Naive thymus-derived CD8-positive, alpha-beta T cell (primary cell): ENCODE measurements around the gene ATXN1. TPM values are rescaled to one million over a fixed set of nuclear protein-coding genes. Genes with fewer than 3 reads are reported as not detected.
"Not testable (repeated sequence)": the region's sequence is repeated elsewhere in the genome, so short reads cannot be mapped to it uniquely, and the experiment has no call there.

ENCODE experiments used
- ATAC-seq, 2 donors: fragments of 150-1000 bp; cut with Tn5 transposase in 1 of 2; sonication (Bioruptor Pico), chemical (Tn5 transposase) in 1 of 2; 1 replicate in 1 of 2; 2 replicates in 1 of 2; pipeline ENCODE4 v1.10.0; 2021; ENCODE audit warnings: mild to moderate bottlenecking in 2 of 2, moderate library complexity in 2 of 2
- POLR2A ChIA-PET: fragments of 350-600 bp; sonication (Branson Sonifier 250); formaldehyde crosslinking; loops from one replicate; lab custom pipeline; 2021; ENCODE audit warnings: antibody characterized with exemption; lab: Charles Lee
- DNase-seq, 10 donors: peaks; one replicate each; pipeline versions ENCODE4 v3.0.0 to v3.0.0-alpha.2; 2020 to 2022
- H3K27ac Mint-ChIP-seq, 10 donors: one replicate each; pipeline ENCODE4 v1.8.0; 2020 to 2022; ENCODE audit warnings: mild to moderate bottlenecking in 10 of 10, mixed read lengths in 10 of 10, moderate library complexity in 4 of 10, inconsistent platforms in 1 of 10
- H3K27me3 Mint-ChIP-seq, 5 donors: one replicate each; pipeline ENCODE4 v1.8.0; 2021 to 2022; ENCODE audit warnings: mixed read lengths in 5 of 5
- H3K36me3 Mint-ChIP-seq, 3 donors: one replicate each; pipeline ENCODE4 v1.8.0; 2020 to 2022; ENCODE audit warnings: mixed read lengths in 3 of 3, mild to moderate bottlenecking in 2 of 3, inconsistent platforms in 1 of 3
- H3K4me1 Mint-ChIP-seq, 4 donors: one replicate each; pipeline ENCODE4 v1.8.0; 2021 to 2022; ENCODE audit warnings: mixed read lengths in 4 of 4
- H3K4me3 Mint-ChIP-seq, 10 donors: one replicate each; pipeline ENCODE4 v1.8.0; 2020 to 2022; ENCODE audit warnings: mild to moderate bottlenecking in 10 of 10, mixed read lengths in 10 of 10, moderate library complexity in 6 of 10, inconsistent platforms in 1 of 10
- H3K9me3 Mint-ChIP-seq, 9 donors: one replicate each; pipeline ENCODE4 v1.8.0; 2020 to 2022; ENCODE audit warnings: mixed read lengths in 9 of 9, mild to moderate bottlenecking in 3 of 9, inconsistent platforms in 1 of 9, moderate library complexity in 1 of 9
- polyA plus RNA-seq, 3 donors: library from polyadenylated mRNA; unstranded; fragments of 300-500 nt; fragmentation: Illumina TruSeq; gene quantifications; one replicate each; pipeline ENCODE4 v1.2.3, GENCODE V29; 2021
- total RNA-seq, 8 experiments: library from RNA in 2 of 8; stranded (reverse) in 2 of 8; gene quantifications; one replicate each; pipeline ENCODE4 v1.2.3 and lab custom pipeline; 2021 to 2026

Gene ATXN1
- total and polyA plus RNA-seq, 5 experiments from 2014 or later, result 2.7 to 42.3 (median 8.2) TPM

GRCh38 chr6:16706029-16706428, 55.2 kb downstream of the ATXN1 start:
- Mint-ChIP-seq H3K36me3 (peaks cover 0 to 6% (median 3%) of the 10 kb centered on the region in 3 donors), H3K4me1 (peaks cover 14 to 55% (median 40%) of the 10 kb centered on the region in 4 donors), H3K4me3 (peak overlapping the region in 1 of 10 donors; percentile 20), H3K9me3 (no peaks in the 10 kb centered on the region), H3K27ac (peak overlapping the region in 2 of 10 donors; percentile 73 to 80), H3K27me3 (no peaks in the 10 kb centered on the region)
- ATAC-seq (no peak), DNase-seq (no peak)
- POLR2A ChIA-PET, result interaction anchor here (0.7 kb wide), 1 partner anchor 10 kb away, joined by 3 read pairs; no protein-coding TSS in a partner anchor

DNA sequence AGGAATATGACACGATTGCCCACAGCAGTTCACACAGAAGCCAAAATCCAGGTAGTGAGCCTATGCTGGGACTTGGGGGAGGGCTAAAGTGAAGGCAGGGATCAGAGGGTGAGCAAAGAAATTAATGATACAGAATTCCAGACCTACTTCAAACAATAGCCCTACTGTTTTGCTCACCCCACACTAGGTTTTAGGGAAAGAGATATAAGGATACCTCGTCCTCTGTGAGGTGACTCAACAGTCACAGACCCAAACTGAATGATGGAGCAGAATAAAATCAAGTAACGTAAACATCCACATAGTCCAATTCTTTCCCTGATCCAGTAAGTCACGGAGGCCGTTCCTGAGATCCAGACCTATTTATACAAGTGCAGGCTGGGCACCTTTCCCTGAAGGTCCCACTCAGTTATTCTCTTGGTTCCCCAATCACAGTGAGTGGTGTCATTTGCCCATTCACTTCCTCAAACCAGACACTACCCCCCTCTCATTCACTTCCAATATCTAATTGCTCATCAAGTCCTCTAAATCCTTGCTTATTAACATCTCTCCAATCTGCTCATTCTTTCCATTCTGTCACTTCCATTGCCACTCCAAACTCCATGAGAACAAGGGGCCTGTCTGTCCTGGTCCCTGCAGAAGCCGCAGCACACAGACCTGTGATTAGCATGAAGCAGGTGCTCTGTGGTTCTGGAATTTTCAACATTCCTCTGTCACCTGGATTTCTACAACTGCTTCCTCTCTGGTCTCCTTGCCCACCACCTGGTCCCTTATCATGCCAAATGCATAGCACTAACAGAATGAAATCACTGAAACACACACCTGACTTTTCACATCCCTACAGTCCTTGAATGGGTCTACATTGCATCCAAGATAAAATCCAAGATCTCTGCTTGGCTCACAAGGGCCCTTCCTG, 55.9 kb downstream of the ATXN1 start:
- no peak for ATAC-seq
- POLR2A ChIA-PET, result no interaction called here
- H3K4me3 Mint-ChIP-seq, result peak overlapping the region in 1 of 10 donors; percentile 36
- no peak for DNase-seq
- H3K36me3 Mint-ChIP-seq, result peaks cover 0 to 6% (median 3%) of the 10 kb centered on the region in 3 donors
- H3K27ac Mint-ChIP-seq, result peak overlapping the region in 4 of 10 donors; percentile 16 to 80 (median 76)
- H3K4me1 Mint-ChIP-seq, result peaks cover 21 to 58% (median 46%) of the 10 kb centered on the region in 4 donors
- peaks cover 0 to 3% (median 0%) of the 10 kb centered on the region in 9 donors for H3K9me3 Mint-ChIP-seq
- H3K27me3 Mint-ChIP-seq, result no peaks in the 10 kb centered on the region

GRCh38 chr6:16704401-16705045, 56.7 kb downstream of the ATXN1 start:
- no peak for ATAC-seq

GRCh38 chr6:16702627-16703378, 58.5 kb downstream of the ATXN1 start:
- H3K4me3 Mint-ChIP-seq, DNase-seq, H3K36me3 Mint-ChIP-seq, H3K27ac Mint-ChIP-seq, H3K27me3 Mint-ChIP-seq, H3K9me3 Mint-ChIP-seq, ATAC-seq, POLR2A ChIA-PET: not testable (repeated sequence)
- peaks cover 28 to 78% (median 63%) of the 10 kb centered on the region in 4 donors for H3K4me1 Mint-ChIP-seq

More at GRCh38 chr6:16704401-16705045, 56.7 kb downstream of the ATXN1 start:
- Mint-ChIP-seq H3K4me3 (peak overlapping the region in 4 of 10 donors; percentile 29 to 72 (median 60)), H3K27ac (peak overlapping the region in 3 of 10 donors; percentile 19 to 80 (median 77)), H3K4me1 (peaks cover 25 to 66% (median 53%) of the 10 kb centered on the region in 4 donors), H3K27me3 (no peaks in the 10 kb centered on the region), H3K36me3 (peaks cover 0 to 6% (median 3%) of the 10 kb centered on the region in 3 donors), H3K9me3 (peaks cover 0 to 3% (median 0%) of the 10 kb centered on the region in 9 donors)
- no peak for DNase-seq
- POLR2A ChIA-PET, result no interaction called here

- POLR2A ChIA-PET, result no interaction called here
- Mint-ChIP-seq H3K27me3 (no peaks in the 10 kb centered on the region), H3K27ac (peak overlapping the region; percentile 55 to 85 (median 76))
Measured at GRCh38 chr6:16700916-16701234, 60.4 kb downstream of the ATXN1 start.

DNA sequence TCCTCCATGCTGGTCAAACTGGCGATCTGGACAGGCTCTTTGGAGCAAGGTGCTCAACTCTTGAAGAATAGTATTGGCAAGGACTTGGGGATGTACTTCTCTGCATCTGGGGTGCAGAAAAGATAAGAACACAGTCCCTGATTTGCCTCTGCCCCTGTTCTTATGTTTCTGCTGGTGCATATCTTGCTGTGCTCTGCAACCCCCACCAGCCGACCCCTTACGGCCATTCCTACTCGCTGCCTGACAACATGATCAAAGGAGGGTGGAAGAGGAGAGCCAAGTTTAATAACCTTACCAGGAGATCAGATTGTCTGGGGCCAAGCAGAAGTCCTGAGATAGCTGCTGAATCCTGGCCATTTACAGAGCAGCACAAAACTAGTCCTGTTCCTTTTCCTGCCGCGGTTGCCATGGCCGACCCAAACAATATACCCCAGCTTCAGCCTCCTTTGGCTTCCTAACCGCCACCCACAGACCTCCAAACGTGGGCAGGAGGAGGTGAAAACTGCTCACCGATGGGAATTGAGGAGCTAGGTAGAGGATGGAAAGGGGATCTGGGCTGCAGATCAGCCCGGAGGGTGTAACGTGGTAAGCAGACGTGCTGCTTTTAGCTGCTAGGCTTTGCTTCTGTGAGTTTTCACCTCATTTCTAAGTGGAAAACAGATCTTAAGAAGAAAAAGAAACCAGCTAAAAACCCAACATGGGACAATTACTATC, 60.9 kb downstream of the ATXN1 start:
- POLR2A ChIA-PET, result no interaction called here
- no peaks in the 10 kb centered on the region for H3K27me3 Mint-ChIP-seq
- ATAC-seq (peak; percentile 65 to 82), DNase-seq (peak in 5 of 10 donors; percentile 18 to 47 (median 30))
- peaks cover 0 to 6% (median 0%) of the 10 kb centered on the region in 3 donors for H3K36me3 Mint-ChIP-seq
- H3K4me1 Mint-ChIP-seq, result peaks cover 20 to 71% (median 48%) of the 10 kb centered on the region in 4 donors
- H3K27ac Mint-ChIP-seq, result peak overlapping the region; percentile 55 to 85 (median 76)
- peak overlapping the region; percentile 73 to 87 (median 83) for H3K4me3 Mint-ChIP-seq
- peaks cover 0 to 3% (median 0%) of the 10 kb centered on the region in 9 donors for H3K9me3 Mint-ChIP-seq

More at GRCh38 chr6:16700916-16701234, 60.4 kb downstream of the ATXN1 start:
- Mint-ChIP-seq H3K4me1 (peaks cover 24 to 73% (median 52%) of the 10 kb centered on the region in 4 donors), H3K4me3 (peak overlapping the region; percentile 73 to 87 (median 83)), H3K36me3 (peaks cover 0 to 6% (median 0%) of the 10 kb centered on the region in 3 donors), H3K9me3 (peaks cover 0 to 3% (median 0%) of the 10 kb centered on the region in 9 donors)
- DNase-seq (peak in 1 of 10 donors; percentile 7), ATAC-seq (peak; percentile 39 to 43)

DNA sequence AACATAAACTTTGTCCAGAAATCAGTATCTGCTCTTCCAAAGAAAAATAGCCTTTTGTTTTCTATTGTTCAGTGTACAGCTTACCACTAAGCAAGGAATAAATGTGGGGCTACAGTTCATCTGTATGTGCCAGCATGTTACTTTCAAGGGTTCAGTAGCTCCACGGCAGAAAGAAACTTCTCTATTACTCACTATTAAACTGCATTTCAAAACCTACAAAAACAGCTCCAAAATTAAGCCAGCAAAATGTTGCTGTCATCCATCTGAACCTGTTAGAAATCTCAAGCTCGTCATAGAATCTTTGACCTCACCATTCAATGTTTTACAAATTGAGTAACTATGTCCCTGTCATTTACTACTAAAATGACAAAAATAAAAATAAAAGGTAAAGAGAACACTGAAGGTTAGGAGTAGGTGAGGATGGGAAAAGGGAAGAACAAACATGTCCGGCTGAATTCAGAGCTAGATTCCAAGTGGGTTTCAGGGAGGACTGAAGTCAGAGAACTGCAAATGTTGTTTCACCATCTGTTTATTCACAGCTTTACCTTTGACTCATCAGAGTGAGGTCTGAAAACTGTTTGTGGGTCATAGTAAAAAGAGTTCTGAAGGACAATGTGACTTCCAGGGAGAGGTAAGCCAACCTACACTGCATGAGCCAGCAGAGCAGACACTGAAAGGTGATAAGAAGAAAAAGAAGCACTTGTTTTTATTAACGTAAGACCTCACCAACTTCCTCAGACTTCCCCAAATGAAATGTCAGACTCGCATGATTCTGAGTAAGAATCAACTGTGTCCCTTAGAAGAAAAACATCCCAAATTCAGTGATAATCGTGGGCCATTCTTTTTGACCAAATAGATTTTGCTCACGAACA, 62.0 kb downstream of the ATXN1 start:
- DNase-seq, result peak in 1 of 10 donors; percentile 18
- no peak for ATAC-seq
- Mint-ChIP-seq H3K4me3 (peak overlapping the region in 9 of 10 donors; percentile 11 to 87 (median 44)), H3K36me3 (peaks cover 0 to 2% (median 0%) of the 10 kb centered on the region in 3 donors), H3K27me3 (no peaks in the 10 kb centered on the region), H3K9me3 (peaks cover 0 to 3% (median 0%) of the 10 kb centered on the region in 9 donors), H3K27ac (peak overlapping the region in 7 of 10 donors; percentile 24 to 85 (median 67)), H3K4me1 (peaks cover 25 to 70% (median 44%) of the 10 kb centered on the region in 4 donors)
- POLR2A ChIA-PET, result no interaction called here

DNA sequence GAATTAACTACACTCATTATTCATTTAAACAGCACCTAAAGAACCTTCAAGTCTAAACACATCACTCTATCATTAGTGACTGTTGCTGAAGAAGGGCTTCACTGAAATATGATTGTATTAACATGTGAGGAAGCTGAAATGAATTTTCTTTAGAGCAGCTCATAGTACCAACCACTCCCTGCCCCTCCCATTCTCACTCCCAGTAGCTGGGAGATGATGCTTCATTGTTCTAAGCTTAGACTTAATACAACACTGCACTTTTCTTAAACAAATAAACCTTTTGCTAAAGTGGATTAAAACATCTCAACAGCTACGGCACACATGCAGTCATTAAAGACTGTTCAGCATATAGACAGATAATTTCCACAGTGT, 63.1 kb downstream of the ATXN1 start:
- Mint-ChIP-seq H3K36me3 (peaks cover 0 to 2% (median 0%) of the 10 kb centered on the region in 3 donors), H3K4me3 (peak overlapping the region in 6 of 10 donors; percentile 19 to 46 (median 31)), H3K4me1 (peaks cover 25 to 72% (median 42%) of the 10 kb centered on the region in 4 donors), H3K27me3 (no peaks in the 10 kb centered on the region), H3K9me3 (peaks cover 0 to 3% (median 0%) of the 10 kb centered on the region in 9 donors), H3K27ac (peak overlapping the region in 6 of 10 donors; percentile 9 to 85 (median 46))
- no peak for DNase-seq
- ATAC-seq, result no peak
- POLR2A ChIA-PET, result no interaction called here

GRCh38 chr6:16697437-16698161, 63.7 kb downstream of the ATXN1 start:
- POLR2A ChIA-PET, result no interaction called here
- Mint-ChIP-seq H3K4me3 (peak overlapping the region in 5 of 10 donors; percentile 22 to 46 (median 37)), H3K27ac (peak overlapping the region in 7 of 10 donors; percentile 9 to 85 (median 27)), H3K9me3 (peaks cover 0 to 3% (median 0%) of the 10 kb centered on the region in 9 donors), H3K27me3 (no peaks in the 10 kb centered on the region), H3K4me1 (peaks cover 26 to 76% (median 43%) of the 10 kb centered on the region in 4 donors), H3K36me3 (peaks cover 0 to 2% (median 0%) of the 10 kb centered on the region in 3 donors)
- ATAC-seq (no peak), DNase-seq (no peak)

- POLR2A ChIA-PET, result no interaction called here
- Mint-ChIP-seq H3K27ac (peak overlapping the region in 1 of 10 donors; percentile 85), H3K9me3 (peaks cover 0 to 3% (median 0%) of the 10 kb centered on the region in 9 donors), H3K4me3 (no peak overlapping the region), H3K36me3 (peaks cover 0 to 2% (median 0%) of the 10 kb centered on the region in 3 donors), H3K4me1 (peaks cover 29 to 78% (median 45%) of the 10 kb centered on the region in 4 donors), H3K27me3 (no peaks in the 10 kb centered on the region)
- no peak for DNase-seq
- no peak for ATAC-seq
Measured at GRCh38 chr6:16696496-16696895, 64.8 kb downstream of the ATXN1 start.
